Mesothelial cell of epicardium (in vitro differentiated cells): ENCODE measurements around the gene MACROD2. TPM values are rescaled to one million over a fixed set of nuclear protein-coding genes. Genes with fewer than 3 reads are reported as not detected.

Experiments
- DNase-seq, 2 experiments: peaks; one replicate each; pipeline ENCODE4 v3.0.0; 2021; ENCODE audit warnings: low spot score in 2 of 2; ENCODE audit not compliant: unreplicated experiment in 2 of 2
- H3K27ac Mint-ChIP-seq: 2 replicates; pipeline ENCODE4 v1.8.0; 2021; ENCODE audit warnings: mixed read lengths
- H3K27me3 Mint-ChIP-seq: 2 replicates; pipeline ENCODE4 v1.8.0; 2021; ENCODE audit warnings: low read depth, mixed read lengths
- H3K36me3 Mint-ChIP-seq: 2 replicates; pipeline ENCODE4 v1.8.0; 2021; ENCODE audit warnings: mixed read lengths
- H3K4me1 Mint-ChIP-seq: 2 replicates; pipeline ENCODE4 v1.8.0; 2021; ENCODE audit warnings: mixed read lengths
- H3K4me3 Mint-ChIP-seq: 2 replicates; pipeline ENCODE4 v1.8.0; 2021; ENCODE audit warnings: mild to moderate bottlenecking, moderate library complexity, mixed read lengths
- H3K9me3 Mint-ChIP-seq: 2 replicates; pipeline ENCODE4 v1.8.0; 2021; ENCODE audit warnings: mixed read lengths
- CTCF ChIP-seq: fragments of 200-600 bp; sonication (generic); IDR thresholded peaks from one replicate; pipeline ENCODE4 v1.5.0; 2021; ENCODE audit warnings: antibody characterized with exemption; ENCODE audit not compliant: unreplicated experiment
- total RNA-seq: library from RNA; stranded (reverse); gene quantifications from 3 replicates; pipeline ENCODE4 v1.2.1, GENCODE V29; 2021

MACROD2 gene
- total RNA-seq, 1 donor from 2014 or later = 10.0 TPM

DNA sequence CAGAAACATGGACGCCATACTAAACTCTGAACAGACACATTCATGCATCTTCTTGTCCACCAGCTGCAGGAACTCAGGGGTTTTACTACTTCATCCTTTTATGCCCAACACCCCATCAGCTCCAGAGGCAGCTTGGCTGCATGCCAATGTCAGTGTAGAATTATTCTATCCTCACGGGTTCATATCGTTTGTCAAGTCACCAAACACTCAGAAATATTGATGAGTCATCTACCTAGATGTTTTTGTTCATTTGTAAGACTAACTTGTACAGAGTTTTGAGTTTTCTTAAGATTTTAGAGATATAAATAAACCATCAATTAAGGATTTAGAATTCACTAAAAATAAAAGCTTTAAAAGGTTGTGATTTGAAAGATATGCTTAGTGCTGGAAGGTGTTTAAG, 932.8 kb downstream of the MACROD2 start:
- Mint-ChIP-seq H3K27me3 (no peaks in the 10 kb centered on the region), H3K27ac (peak overlapping the region; percentile 85)

GRCh38 chr20:14929388-14929787, 934.1 kb downstream of the MACROD2 start:
- no peak overlapping the region for H3K27ac Mint-ChIP-seq
- peaks cover 28% of the 10 kb centered on the region for H3K4me1 Mint-ChIP-seq
- TF ChIP-seq CTCF = no peak
- no peak for DNase-seq
- peaks cover 4% of the 10 kb centered on the region for H3K9me3 Mint-ChIP-seq
- no peaks in the 10 kb centered on the region for H3K27me3 Mint-ChIP-seq
- H3K4me3 Mint-ChIP-seq = no peak overlapping the region
- peaks cover 3% of the 10 kb centered on the region for H3K36me3 Mint-ChIP-seq

More for the DNA sequence above, 932.8 kb downstream of the MACROD2 start:
- no peak for DNase-seq
- no peak overlapping the region for H3K4me3 Mint-ChIP-seq
- H3K36me3 Mint-ChIP-seq = peaks cover 3% of the 10 kb centered on the region
- no peak for TF ChIP-seq CTCF
- H3K9me3 Mint-ChIP-seq = peaks cover 4% of the 10 kb centered on the region
- H3K4me1 Mint-ChIP-seq = peaks cover 32% of the 10 kb centered on the region

- DNase-seq = no peak
- Mint-ChIP-seq H3K4me3 (no peak overlapping the region), H3K27ac (no peak overlapping the region)
These were observed 936.7 kb downstream of the MACROD2 start for GRCh38 chr20:14932040-14932439.

DNA sequence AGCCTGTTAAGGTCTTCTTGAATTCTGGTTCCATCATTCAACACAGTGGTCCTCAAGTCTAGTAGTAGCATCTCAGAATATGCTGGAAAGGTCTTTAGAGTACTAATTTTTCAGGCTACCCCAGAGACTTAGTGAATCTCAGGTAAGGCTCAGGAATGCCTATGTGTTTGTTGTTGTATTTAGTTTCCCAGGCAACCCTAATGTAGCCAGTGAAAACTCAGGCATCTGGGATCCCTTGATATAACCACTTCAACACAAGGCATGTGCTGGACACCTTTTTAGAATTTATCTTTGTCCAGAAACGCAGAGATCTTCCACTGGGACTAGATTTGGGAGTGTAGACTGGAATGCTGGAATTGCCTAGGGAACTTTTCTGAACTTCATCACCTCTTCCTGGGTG, 940.0 kb downstream of the MACROD2 start:
- peaks cover 25% of the 10 kb centered on the region for H3K9me3 Mint-ChIP-seq
- no peak overlapping the region for H3K27ac Mint-ChIP-seq
- H3K36me3 Mint-ChIP-seq = peaks cover 11% of the 10 kb centered on the region
- no peak for TF ChIP-seq CTCF
- no peak overlapping the region for H3K4me3 Mint-ChIP-seq
- peaks cover 9% of the 10 kb centered on the region for H3K4me1 Mint-ChIP-seq
- no peaks in the 10 kb centered on the region for H3K27me3 Mint-ChIP-seq
- DNase-seq = no peak

More at GRCh38 chr20:14932040-14932439, 936.7 kb downstream of the MACROD2 start:
- H3K36me3 Mint-ChIP-seq = peaks cover 3% of the 10 kb centered on the region
- H3K4me1 Mint-ChIP-seq = peaks cover 21% of the 10 kb centered on the region
- H3K27me3 Mint-ChIP-seq = no peaks in the 10 kb centered on the region
- no peak for TF ChIP-seq CTCF
- H3K9me3 Mint-ChIP-seq = peaks cover 10% of the 10 kb centered on the region

DNA sequence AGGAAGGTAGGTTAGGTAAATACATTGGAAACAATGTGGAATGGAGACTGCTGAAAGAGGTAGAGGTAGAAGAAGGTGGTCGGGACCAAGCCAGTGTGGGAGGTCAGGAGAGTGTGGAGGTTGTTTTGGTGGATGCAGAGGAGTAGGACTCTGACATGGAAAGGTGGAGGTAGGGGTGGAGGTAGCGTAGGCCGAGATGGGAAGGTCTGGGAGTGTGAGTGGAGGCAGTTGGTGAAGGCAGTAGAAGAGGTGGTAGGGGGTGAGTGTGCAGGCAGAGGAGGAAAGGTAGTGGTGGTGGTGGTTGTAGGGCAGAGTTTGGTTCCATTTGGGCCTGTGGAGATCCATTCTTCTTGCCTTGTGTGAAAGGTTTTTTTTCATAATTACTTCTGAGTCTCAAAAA, 941.7 kb downstream of the MACROD2 start:
- Mint-ChIP-seq H3K4me3 (no peak overlapping the region), H3K27ac (no peak overlapping the region), H3K27me3 (no peaks in the 10 kb centered on the region), H3K4me1 (peaks cover 9% of the 10 kb centered on the region), H3K36me3 (peaks cover 19% of the 10 kb centered on the region), H3K9me3 (peaks cover 35% of the 10 kb centered on the region)
- no peak for DNase-seq
- no peak for TF ChIP-seq CTCF

DNA sequence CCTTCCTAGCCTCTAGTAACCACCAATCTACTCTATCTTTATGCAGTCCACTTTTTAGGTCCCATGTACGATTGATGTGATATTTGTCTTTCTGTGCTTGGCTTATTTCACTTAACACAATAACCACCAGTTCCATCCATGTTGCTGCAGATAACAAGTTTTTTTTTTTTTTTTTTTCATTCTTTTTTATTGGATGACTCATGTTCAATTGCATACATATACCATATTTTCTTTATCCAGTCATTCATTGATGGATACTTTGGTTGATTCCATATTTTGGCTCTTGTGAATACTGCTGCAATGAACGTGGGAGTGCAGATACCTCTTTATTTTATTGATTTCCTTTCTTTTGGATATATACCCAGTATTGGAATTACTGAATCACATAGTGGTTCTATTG, 942.5 kb downstream of the MACROD2 start:
- Mint-ChIP-seq H3K27ac (no peak overlapping the region), H3K9me3 (peaks cover 35% of the 10 kb centered on the region), H3K4me3 (no peak overlapping the region), H3K4me1 (peaks cover 16% of the 10 kb centered on the region), H3K36me3 (peaks cover 19% of the 10 kb centered on the region), H3K27me3 (no peaks in the 10 kb centered on the region)
- TF ChIP-seq CTCF = no peak
- DNase-seq = no peak
